Left forelimb (tissue), 1 donor: ENCODE measurements around the gene MYH9.
"Not testable (repeated sequence)": the region's sequence is repeated elsewhere in the genome, so short reads cannot be mapped to it uniquely, and the experiment has no call there.

Experiments
- DNase-seq: peaks from one replicate; pipeline ENCODE4 v3.0.0-alpha.2; 2018; ENCODE audit warnings: low spot score

Gene MYH9

GRCh38 chr22:36267058-36267457 is 120.7 kb downstream of the MYH9 start:
- peak; percentile 9 for DNase-seq

- peak; percentile 63 for DNase-seq
Measured at GRCh38 chr22:36263886-36264664, 123.7 kb downstream of the MYH9 start.

- DNase-seq = not testable (repeated sequence)
Measured at GRCh38 chr22:36263216-36263673, 124.5 kb downstream of the MYH9 start.

- peak; percentile 58 for DNase-seq
Measured at GRCh38 chr22:36262307-36262706, 125.5 kb downstream of the MYH9 start.

GRCh38 chr22:36261675-36262074 is 126.1 kb downstream of the MYH9 start:
- peak; percentile 47 for DNase-seq

GRCh38 chr22:36259615-36260300 is 128.0 kb downstream of the MYH9 start:
- no peak for DNase-seq

GRCh38 chr22:36258701-36259614 is 128.8 kb downstream of the MYH9 start:
- peak; percentile 67 for DNase-seq

- peak; percentile 58 for DNase-seq
Measured at GRCh38 chr22:36257948-36258670, 129.7 kb downstream of the MYH9 start.

GRCh38 chr22:36257308-36257707 is 130.5 kb downstream of the MYH9 start:
- peak; percentile 55 for DNase-seq

- peak; percentile 23 for DNase-seq
Measured at GRCh38 chr22:36256478-36256877, 131.3 kb downstream of the MYH9 start.

GRCh38 chr22:36255572-36255971 is 132.2 kb downstream of the MYH9 start:
- not testable (repeated sequence) for DNase-seq

GRCh38 chr22:36253523-36254490 is 134.0 kb downstream of the MYH9 start:
- DNase-seq = peak; percentile 57

- peak; percentile 60 for DNase-seq
Measured at GRCh38 chr22:36252754-36253522, 134.8 kb downstream of the MYH9 start, which contains the start of gene APOL1. APOL1 (plus strand) TSS chr22:36253133; CDS start chr22:36254956, 1,823 bp downstream.

- peak; percentile 41 for DNase-seq
Measured at GRCh38 chr22:36251979-36252608, 135.7 kb downstream of the MYH9 start.

GRCh38 chr22:36250292-36250960 is 137.3 kb downstream of the MYH9 start:
- not testable (repeated sequence) for DNase-seq

GRCh38 chr22:36249160-36249559 is 138.6 kb downstream of the MYH9 start:
- DNase-seq = no peak

GRCh38 chr22:36247955-36248354 is 139.8 kb downstream of the MYH9 start:
- DNase-seq = peak; percentile 26

- DNase-seq = peak; percentile 11
Measured at GRCh38 chr22:36246718-36247117, 141.0 kb downstream of the MYH9 start.
